GM21786 (cell line): ENCODE data around the gene SAFB.
A peak's percentile ranks its signal among the peaks of the same experiment; 100 is the strongest.

Experiments used
- ATAC-seq: cut with Tn5 transposase; IDR thresholded peaks from one replicate; pipeline ENCODE4 v1.9.1; 2021; ENCODE audit not compliant: unreplicated experiment

SAFB gene

GRCh38 chr19:5664515-5664914, 41.6 kb downstream of the SAFB start:
- ATAC-seq: no peak

GRCh38 chr19:5665781-5666513, 43.1 kb downstream of the SAFB start:
- ATAC-seq: no peak

GRCh38 chr19:5666921-5667610, 44.2 kb downstream of the SAFB start:
- no peak for ATAC-seq

- no peak for ATAC-seq
Measured at GRCh38 chr19:5667751-5668271, 44.9 kb downstream of the SAFB start.

- ATAC-seq: no peak
Measured at GRCh38 chr19:5669212-5669611, 46.3 kb downstream of the SAFB start.

GRCh38 chr19:5671600-5671999, 48.7 kb downstream of the SAFB start:
- ATAC-seq: no peak

- no peak for ATAC-seq
Measured at GRCh38 chr19:5672708-5673459, 50.0 kb downstream of the SAFB start.

- no peak for ATAC-seq
Measured at GRCh38 chr19:5673752-5674151, 50.9 kb downstream of the SAFB start.

- no peak for ATAC-seq
Measured at GRCh38 chr19:5674714-5675113, 51.8 kb downstream of the SAFB start.

- no peak for ATAC-seq
Measured at GRCh38 chr19:5676105-5676771, 53.4 kb downstream of the SAFB start.

GRCh38 chr19:5676772-5677105, 53.9 kb downstream of the SAFB start:
- no peak for ATAC-seq

- ATAC-seq: no peak
Measured at GRCh38 chr19:5677136-5677535, 54.3 kb downstream of the SAFB start.

- no peak for ATAC-seq
Measured at GRCh38 chr19:5677580-5677979, 54.7 kb downstream of the SAFB start.

- ATAC-seq: no peak
Measured at GRCh38 chr19:5678071-5678718, 55.3 kb downstream of the SAFB start.

- no peak for ATAC-seq
Measured at GRCh38 chr19:5679289-5680083, 56.6 kb downstream of the SAFB start.

GRCh38 chr19:5680084-5680436, 57.2 kb downstream of the SAFB start:
- ATAC-seq: no peak

- peak; percentile 91 for ATAC-seq
Measured at GRCh38 chr19:5680437-5681368, 57.8 kb downstream of the SAFB start, which contains the start of the genes HSD11B1L and MICOS13. Gene HSD11B1L (plus strand): TSS chr19:5681027. CDS start chr19:5684833, 3,806 bp downstream. Gene MICOS13 (minus strand): TSS chr19:5680516. CDS start chr19:5680486, 30 bp downstream.

- ATAC-seq: no peak
Measured at GRCh38 chr19:5681391-5682106, 58.7 kb downstream of the SAFB start.
